ENCODE measurements around the gene FAM90A26.
"Not testable (repeated sequence)": the region's sequence is repeated elsewhere in the genome, so short reads cannot be mapped to it uniquely, and the experiment has no call there.

The FAM90A26 gene

DNA sequence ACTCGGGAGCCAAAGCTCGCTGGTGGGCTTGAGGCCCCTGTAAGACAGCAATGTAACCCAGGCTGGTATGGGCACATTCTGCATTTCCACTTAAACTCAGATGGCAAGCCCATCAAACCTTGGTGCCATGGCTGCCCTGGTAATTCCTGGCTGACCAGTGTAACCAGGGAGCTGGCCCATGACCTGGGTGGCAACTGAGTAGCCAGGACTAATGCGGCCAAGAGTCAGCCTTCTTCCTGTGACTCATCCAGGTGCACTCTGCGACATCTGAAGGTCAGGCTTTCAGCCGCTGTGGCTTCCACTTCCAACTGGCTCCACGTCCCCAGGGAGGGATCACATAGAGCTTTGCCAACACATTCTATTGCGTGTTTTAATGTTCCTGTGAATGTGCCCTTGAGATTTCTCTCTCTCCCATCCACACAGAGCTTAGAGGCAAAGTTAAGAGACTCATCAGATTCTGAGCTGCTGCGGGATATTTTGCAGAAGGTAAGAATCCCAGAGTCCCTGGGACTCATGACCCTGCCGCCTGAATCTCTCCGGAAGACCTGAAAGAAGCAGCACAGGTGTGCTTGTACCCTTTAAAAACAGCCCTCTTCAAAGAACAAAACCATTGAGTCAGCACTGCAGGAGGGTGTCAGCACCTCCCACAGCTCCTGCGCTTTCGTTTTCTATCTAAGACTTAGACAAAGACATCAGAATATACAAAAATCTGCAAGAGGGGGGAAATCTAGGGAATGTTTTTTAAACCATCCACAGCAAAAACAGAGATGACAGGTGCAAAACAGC lies 14.9 kb upstream of the FAM90A26 start:
- not testable (repeated sequence) for DNase-seq (ENCODE audit: extremely low spot score, insufficient read length, low read depth); FAIRE-seq

DNA sequence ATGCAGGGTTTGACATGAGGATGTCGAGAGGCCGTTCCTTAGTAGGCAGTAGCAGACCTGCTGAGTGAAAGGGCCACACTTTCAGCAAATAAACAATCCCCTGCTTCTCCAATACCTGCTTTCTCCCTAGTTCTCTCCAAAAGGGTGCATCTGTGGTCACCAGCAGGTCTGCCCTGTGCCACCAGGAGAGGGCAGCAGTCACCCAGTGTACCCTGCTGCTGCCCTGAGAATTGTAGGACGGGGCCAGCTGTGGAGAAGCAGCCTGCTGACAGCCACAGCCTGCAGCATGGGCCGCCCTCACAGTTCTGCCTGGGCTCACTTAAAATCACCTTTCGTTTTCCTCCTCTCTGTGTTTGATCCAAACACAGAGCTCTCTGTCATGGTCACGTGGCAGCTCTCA lies 11.8 kb upstream of the FAM90A26 start:
- DNase-seq (ENCODE audit: extremely low spot score, insufficient read length, low read depth); FAIRE-seq: not testable (repeated sequence)

DNA sequence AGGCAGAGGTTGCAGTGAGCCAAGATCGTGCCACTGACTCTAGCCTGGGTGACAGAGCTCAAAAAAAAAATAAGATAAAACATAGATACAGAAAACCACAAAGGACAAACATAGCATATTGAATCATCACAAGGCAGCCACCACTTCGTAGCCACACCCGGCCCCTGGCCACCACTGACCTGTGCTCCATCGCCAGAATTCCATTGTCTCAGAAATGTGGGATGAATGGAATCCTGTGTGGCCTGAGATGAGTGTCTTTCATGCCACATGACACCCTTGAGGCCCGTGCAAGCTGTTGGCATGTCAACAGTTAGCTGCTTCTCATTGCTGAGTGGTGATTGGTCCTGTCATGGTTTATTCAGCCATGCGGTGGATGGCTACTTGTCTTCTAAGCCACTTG lies 10.2 kb upstream of the FAM90A26 start:
- not testable (repeated sequence) for DNase-seq (ENCODE audit: extremely low spot score, insufficient read length, low read depth); FAIRE-seq

DNA sequence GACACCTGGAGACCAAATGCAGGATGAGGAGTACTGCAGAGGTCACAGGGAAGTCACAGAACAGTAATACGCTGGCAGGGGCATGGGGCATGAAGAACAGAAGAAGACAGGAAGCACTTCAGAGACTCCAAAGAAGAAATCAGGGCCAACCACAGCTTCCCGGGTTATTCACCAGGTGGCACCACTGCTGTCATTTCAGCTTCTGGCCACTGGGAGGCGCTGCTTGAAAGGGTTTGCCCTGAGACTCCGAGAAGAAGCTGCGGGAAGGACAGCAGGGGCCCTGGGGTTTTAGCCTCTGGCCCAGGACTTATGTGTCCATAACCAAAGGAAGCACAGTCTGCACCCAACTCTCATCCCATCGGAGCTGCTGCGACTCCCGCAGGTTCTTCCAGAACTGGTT lies 4.2 kb upstream of the FAM90A26 start:
- DNase-seq (ENCODE audit: extremely low spot score, insufficient read length, low read depth); FAIRE-seq: not testable (repeated sequence)

DNA sequence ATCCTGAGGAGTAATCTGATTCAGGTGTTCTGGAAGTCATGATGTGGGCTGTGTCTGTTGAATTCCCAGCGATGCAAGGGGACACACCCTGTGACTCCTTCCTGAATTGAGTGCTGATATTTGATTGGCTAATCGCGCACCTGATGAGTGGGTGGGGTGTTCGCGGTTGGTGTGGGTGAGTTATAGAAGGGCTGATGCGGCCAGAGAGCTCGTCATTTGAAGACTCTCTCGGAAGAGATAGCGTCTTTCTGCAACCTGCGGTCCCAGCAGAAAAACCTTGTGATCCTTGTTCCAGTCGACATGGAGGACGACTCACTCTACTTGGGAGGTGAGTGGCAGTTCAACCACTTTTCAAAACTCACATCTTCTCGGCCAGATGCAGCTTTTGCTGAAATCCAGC lies 40.1 kb downstream of the FAM90A26 start, which contains the start of gene USP17L10:
TSS of gene USP17L10 (plus strand) at position 301 of the 400 bp plus-strand sequence. CDS start at position 301, 0 bp downstream.
- not testable (repeated sequence) for DNase-seq (ENCODE audit: extremely low spot score, insufficient read length, low read depth); FAIRE-seq

DNA sequence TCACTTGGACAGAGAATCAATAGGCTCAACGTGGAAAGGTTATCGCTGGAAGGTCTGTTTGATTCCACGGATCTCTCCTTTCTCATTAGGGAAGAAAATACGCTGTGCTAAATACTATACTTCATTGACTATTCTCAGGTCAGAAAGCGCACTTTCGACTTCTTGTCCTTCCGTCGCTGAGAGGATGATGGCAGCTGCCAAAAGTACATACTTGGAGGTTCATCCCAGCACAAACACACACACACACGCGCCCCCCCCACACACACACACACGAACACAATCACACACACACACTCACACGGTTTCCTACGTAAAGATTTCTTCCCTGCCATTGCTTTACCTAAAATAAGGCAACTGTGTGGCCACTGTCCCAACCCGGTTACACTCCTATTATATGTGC lies 44.5 kb downstream of the FAM90A26 start:
- FAIRE-seq; DNase-seq (ENCODE audit: extremely low spot score, insufficient read length, low read depth): not testable (repeated sequence)

DNA sequence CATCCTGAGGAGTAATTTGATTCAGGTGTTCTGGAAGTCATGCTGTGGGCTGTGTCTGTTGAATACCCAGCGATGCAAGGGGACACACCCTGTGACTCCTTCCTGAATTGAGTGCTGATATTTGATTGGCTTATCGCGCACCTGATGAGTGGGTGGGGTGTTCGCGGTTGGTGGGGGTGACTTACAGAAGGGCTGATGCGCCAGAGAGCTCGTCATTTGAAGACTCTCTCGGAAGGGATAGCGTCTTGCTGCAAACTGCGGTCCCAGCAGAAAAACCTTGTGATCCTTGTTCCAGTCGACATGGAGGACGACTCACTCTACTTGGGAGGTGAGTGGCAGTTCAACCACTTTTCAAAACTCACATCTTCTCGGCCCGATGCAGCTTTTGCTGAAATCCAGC lies 44.9 kb downstream of the FAM90A26 start, which contains the start of gene USP17L11:
TSS of gene USP17L11 (plus strand) at position 301 of the 400 bp plus-strand sequence. CDS start at position 301, 0 bp downstream.
- not testable (repeated sequence) for FAIRE-seq; DNase-seq (ENCODE audit: extremely low spot score, insufficient read length, low read depth)

DNA sequence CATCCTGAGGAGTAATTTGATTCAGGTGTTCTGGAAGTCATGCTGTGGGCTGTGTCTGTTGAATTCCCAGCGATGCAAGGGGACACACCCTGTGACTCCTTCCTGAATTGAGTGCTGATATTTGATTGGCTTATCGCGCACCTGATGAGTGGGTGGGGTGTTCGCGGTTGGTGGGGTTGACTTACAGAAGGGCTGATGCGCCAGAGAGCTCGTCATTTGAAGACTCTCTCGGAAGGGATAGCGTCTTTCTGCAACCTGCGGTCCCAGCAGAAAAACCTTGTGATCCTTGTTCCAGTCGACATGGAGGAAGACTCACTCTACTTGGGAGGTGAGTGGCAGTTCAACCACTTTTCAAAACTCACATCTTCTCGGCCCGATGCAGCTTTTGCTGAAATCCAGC lies 49.6 kb downstream of the FAM90A26 start, which contains the start of gene USP17L12:
TSS of gene USP17L12 (plus strand) at position 301 of the 400 bp plus-strand sequence. CDS start at position 301, 0 bp downstream.
- FAIRE-seq; DNase-seq (ENCODE audit: extremely low spot score, insufficient read length, low read depth): not testable (repeated sequence)

DNA sequence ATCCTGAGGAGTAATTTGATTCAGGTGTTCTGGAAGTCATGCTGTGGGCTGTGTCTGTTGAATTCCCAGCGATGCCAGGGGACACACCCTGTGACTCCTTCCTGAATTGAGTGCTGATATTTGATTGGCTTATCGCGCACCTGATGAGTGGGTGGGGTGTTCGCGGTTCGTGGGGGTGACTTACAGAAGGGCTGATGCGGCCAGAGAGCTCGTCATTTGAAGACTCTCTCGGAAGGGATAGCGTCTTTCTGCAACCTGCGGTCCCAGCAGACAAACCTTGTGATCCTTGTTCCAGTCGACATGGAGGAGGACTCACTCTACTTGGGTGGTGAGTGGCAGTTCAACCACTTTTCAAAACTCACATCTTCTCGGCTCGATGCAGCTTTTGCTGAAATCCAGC lies 54.4 kb downstream of the FAM90A26 start, which contains the start of gene USP17L13:
TSS of gene USP17L13 (plus strand) at position 301 of the 400 bp plus-strand sequence. CDS start at position 301, 0 bp downstream.
- not testable (repeated sequence) for FAIRE-seq; DNase-seq (ENCODE audit: extremely low spot score, insufficient read length, low read depth)

All from GM18507 (cell line).